Uterus (tissue), 2 donors: ENCODE measurements around the gene NECTIN1.

Source experiments
- CTCF ChIP-seq, 4 experiments: fragments of 200-600 bp in 2 of 4; fragments of 450-650 bp in 2 of 4; sonication (generic) in 2 of 4; IDR thresholded peaks; one replicate each; pipeline ENCODE4 v1.5.1; 2016 to 2019; ENCODE audit warnings: antibody characterized with exemption in 4 of 4, mild to moderate bottlenecking in 2 of 4, moderate library complexity in 1 of 4
- POLR2A ChIP-seq, 2 donors: fragments of 450-650 bp; IDR thresholded peaks; one replicate each; pipeline ENCODE4 v1.6.1; 2016; ENCODE audit warnings: antibody characterized with exemption in 2 of 2, mild to moderate bottlenecking in 1 of 2, moderate library complexity in 1 of 2

- TF ChIP-seq CTCF (IDR thresholded peaks at IDR 0.05) (no peak), POLR2A (IDR thresholded peaks at IDR 0.05) (no peak)
Observed at GRCh38 chr11:119754656-119755355, 25.8 kb upstream of the NECTIN1 start.
